GM21723 (cell line): ENCODE results near the gene MST1.

Source experiments
- ATAC-seq: cut with Tn5 transposase; IDR thresholded peaks from one replicate; pipeline ENCODE4 v1.9.1; 2021; ENCODE audit warnings: mild to moderate bottlenecking, moderate library complexity; ENCODE audit not compliant: unreplicated experiment

MST1 gene

DNA sequence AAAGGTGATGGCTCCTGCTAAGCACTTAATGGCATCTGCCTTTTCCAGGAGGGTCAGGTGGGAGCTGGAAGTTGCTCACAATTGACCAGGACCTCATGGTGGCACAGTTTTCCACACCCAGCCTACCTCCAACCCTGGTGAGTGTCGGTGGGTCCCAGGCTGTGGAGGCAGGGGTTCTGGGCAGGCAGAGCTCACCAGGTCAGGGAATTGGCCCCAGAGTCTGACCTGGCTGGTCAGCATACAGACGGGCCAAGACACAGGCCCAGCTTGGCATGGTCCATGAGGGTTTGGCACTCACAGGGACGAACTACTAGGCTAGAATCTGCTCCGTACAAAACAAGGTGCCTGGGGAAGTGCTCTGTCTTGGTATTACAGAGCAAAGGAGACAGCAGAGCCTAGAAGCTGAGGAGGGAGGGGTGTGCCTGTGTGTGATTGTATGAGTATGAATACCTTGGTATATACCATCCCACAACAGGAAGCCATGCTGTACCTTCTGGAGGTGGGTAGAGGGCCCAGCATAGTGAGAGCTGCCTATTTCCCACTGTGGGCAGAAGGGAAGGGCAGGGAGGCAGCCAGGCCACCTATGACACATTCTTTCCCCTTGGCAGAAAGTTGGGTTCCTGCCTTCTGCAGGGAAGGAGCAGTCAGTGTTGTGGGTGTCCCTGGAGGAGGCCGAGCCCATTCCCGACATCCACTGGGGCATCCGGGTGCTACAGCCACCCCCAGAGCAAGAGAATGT lies 8.6 kb downstream of the MST1 start:
- ATAC-seq, result no peak

DNA sequence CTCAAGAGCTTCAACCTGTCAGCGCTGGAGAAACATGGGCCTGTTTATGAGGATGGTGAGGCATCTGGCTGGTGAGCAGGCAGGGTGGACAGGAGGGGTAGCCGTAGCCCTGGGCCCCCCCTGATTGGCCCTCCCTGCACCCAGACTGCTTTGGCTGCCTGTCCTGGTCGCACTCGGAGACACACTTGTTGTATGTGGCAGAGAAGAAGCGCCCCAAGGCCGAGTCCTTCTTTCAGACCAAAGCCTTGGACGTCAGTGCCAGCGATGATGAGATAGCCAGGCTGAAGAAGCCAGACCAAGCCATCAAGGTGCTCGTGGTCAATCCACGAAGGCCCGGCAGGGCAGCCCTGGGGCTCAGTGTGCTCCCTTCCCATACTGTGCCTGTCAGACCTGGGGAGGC lies 13.4 kb downstream of the MST1 start:
- no peak for ATAC-seq

DNA sequence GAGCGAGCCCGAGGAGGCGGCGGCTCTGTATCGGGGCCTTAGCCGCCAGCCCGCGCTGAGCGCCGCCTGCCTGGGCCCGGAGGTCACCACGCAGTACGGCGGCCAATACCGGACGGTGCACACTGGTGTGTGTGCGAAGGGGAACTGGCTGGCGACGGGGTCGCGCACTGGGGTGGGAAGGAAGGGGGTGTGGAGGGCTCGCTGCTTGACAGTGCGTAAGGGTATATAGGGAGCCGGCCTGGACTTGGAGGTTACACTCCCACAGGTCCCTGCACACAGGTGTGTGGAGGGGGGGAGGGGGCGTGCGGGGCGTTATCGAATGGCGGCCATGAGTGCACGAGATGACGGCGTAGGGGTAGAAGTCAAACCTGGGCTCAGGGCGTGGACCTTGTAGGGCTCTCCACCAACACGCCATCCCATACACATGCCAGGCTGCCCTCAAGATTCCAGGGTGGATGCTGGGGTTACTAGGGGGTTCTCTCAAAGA lies 14.7 kb downstream of the MST1 start:
- peak; percentile 24 for ATAC-seq

DNA sequence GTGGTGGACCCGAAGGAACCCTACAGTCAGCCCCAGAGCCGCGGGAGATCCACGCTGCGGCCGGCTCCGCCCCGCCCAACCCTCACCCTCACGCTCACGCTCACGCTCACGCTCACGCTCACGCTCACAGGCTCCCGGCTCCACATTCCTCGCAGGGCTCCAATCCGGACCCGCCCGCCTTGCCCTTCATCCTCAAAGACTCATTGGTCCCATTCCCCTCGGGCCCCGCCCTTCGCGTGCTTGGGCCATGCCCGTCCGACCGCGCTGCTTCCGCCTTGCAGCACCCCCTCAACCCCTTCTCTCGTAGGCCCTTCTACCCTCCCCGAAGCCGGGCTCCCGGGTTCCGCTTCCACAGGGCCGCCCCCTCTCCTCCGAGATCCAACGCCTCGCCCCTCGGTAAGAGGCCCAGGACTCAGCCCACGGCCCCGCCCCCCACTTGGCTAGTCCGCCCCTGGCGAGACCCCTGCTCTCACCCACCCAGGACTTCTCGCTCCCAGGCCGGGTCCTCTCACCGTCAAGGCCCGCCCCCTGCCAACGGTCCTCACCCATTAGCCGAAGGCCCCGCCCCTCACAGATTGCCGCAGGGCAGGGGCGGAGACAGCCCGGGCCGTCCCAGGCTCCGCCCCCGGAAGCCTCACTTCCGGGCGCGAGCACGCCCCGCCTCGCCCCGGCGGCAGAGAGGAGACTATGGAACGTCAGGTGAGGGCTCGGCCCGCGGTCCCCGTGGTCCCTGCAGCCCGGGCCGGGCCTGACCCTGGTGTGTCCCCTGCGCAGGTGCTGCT lies 15.4 kb downstream of the MST1 start, which contains the start of gene APEH:
Gene APEH (plus strand): TSS at position 637 of the 782 bp plus-strand sequence. CDS start 51 bp downstream, at position 688.
- peak; percentile 79 for ATAC-seq

DNA sequence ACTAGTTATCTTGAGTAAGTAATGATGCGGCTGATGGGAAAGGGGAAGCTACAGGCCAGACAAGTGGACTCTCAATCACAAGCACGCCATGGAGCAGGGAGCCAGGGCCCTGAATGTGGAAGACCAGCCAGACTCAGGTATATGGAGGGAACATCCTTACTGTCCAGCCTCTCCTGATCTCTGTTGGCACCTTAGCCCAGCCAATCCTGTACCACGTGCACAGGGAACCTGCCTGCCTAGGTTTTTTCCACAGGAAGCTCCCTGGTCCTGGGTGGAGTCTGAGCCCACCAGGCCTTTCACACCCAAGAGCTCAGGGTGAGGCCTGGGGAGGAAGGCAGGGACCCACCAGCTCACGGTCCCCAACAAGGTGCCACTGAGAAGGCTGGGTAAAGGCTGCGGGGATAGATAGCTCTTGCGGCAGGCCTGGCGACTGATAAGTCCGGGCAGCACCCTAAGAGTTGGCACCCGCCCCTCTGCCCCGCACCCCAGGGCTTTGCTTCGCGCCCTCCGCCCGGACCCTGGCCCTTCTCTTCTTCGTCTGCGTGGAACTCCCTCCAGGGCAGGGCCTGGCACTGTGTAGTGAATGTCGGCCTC lies 16.1 kb downstream of the MST1 start:
- no peak for ATAC-seq

DNA sequence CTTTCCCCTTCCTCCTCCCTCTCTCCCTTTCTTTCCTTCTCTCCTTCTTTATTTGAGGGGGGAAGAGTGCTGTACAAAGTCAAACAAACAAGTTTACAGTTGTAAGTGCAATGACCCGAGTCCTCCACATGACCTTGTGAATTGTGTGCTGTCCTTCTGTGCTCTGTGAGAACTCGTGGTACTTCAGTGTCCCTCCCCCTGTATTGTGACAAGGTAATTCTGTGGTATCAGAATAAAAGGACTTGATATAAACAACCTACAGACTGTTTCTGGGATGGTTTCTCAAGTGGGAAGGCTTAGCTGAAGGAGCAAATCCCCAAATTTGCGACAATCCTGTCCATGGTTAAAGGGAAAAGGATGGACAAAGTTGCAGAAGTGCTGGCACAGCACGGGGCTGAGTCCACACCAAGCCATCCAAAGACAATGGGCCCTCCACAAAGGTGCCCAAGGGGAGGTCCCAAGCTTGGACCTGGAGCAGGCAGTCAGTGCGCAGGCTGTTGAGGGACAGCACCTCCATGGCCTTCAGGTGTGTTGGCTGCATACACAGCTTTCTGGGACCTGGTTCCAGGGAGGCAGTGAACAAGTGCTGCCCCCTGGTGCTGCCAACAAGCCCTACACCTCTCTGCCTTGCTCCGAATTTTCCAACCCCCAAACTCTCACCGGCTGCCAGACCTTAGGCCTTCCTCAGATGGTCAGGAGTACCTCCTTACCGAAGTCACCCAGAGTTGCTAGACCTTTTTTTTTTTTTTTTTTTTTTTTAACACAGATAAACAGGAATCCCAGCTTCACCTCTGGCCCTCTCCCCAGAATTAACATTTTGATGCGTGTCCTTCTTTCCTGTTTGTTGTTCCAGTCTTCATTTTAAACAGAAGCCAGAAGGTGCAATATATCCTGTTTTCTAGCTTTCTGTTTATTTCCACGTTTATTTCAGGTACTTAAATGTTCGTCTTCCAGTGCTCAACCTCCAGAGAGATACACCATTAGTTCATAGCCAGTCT lies 17.7 kb downstream of the MST1 start:
- ATAC-seq, result no peak

DNA sequence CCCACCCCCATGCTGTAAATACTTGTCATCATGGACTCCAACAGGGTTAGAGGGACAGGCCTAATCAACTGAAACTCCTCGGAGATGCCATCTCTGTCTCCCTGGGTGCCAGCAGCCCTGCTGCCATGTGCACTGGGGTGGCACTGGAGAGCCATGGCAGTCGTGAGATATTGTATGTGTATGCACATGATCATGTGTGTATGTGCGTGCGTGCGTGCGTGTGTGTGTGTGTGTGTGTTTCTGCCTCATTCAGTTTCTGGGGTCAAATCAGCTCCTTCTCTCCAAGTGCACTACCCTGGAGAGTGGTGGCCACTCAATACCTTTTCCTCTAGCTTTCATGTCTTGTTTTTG lies 18.4 kb downstream of the MST1 start:
- ATAC-seq, result no peak

DNA sequence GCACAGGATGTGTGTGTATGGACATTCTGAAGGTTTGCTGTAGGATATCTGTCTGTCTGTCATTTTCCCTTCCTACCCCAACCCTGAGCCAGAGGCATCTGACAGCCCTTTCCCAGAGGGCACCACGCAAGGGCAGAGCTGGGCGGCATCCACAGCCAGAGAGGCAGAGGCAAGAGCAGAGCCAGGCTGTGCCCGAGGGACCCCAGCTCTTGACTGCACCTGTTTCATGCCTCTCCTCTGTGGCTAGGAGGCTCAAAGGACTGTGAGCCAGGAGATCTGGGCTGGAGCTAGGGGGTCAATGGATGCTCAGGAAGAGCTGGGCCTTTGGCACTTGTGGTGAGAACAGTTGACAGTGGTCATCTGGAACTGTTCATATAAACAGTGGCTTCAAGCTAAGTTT lies 19.9 kb downstream of the MST1 start:
- ATAC-seq, result no peak

DNA sequence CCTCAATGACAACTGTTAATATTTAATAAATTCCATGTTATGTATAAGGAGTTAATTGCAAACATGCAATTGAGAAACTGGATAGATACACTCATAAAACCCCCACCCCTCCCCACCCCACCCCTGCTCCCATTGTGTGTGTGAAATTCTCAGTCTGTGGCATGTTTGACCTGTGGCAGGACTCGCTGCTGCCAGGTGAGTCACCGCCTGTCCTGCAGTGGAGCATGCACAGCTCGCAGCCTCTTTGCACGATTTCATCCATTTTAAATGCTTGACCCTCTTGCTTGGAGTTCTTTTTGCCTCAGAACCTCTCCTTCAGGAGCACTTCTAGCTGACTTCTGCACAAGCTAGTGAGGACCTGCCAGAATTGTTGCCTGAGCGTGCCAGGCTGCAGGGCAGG lies 20.4 kb downstream of the MST1 start:
- no peak for ATAC-seq

DNA sequence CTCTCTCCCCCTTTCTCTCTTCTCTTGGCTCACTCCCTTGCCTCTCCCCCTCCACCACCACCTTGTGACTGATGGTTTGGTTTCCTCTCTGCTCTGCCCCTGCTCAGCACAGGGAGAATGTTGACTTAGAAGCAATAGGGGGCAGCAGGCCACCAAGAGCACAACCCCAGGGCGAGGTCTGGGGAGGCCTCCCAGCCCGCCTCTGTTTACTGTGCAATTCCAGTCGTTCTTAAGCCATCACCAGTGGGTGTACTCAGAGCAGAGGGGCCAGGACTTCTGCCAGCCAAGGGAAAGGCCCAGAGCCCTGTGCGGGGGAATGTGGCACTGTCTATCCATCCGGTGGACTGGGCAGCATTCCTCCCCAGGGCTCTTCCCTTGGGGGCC lies 20.9 kb downstream of the MST1 start:
- no peak for ATAC-seq

DNA sequence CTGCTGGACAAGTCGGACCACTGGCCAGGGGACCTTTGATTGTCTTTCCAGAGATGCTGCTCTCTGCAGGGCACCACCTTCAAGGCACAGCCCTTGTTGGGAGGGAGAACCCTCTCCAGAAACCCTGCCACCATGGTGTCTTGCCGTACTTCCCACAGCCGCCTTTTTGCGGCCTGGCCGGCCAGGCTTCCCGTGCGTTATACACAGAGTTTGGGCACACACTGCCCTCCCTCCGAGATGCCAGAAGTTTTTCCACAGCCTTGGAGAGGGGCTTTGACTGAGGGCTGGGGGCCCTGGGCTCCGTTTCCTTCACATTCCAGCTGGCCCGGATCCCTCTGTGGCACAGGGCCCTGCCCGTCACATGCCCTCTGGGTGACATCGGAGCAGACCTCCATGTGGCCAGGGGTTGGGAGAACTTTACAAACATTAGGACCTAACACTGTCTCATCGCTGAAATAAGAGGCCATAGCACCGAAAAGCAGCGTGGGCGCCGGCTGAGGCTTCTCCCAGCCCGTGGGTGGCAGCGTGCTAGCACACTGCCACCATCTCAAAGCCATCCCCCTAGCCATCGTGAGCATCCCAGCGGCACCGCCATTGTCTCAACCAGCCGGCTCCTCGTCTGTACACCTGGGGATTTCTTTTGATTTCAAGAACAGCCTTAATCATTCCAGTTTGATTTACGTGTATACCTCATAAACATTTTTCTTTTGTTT lies 21.4 kb downstream of the MST1 start:
- no peak for ATAC-seq

DNA sequence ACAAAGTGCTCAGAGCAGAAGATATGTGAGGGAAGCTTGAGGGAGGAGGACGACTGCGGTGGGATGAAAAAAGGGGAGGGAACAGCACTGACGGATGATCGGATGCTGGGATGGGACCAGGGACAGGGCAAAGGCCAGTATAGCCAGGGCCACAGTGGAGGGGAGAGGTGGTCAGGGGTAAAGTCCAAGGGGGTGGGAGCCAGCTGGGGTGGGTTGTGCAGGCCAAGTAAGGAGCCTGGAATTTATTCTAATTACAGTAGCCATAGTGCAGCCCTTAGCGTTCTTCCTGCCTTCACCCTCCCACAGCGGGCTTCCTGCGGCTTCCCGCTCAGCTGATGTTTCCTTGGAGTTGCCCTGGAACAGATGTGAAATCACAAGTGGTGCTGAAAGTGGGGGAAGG lies 22.7 kb downstream of the MST1 start:
- no peak for ATAC-seq

DNA sequence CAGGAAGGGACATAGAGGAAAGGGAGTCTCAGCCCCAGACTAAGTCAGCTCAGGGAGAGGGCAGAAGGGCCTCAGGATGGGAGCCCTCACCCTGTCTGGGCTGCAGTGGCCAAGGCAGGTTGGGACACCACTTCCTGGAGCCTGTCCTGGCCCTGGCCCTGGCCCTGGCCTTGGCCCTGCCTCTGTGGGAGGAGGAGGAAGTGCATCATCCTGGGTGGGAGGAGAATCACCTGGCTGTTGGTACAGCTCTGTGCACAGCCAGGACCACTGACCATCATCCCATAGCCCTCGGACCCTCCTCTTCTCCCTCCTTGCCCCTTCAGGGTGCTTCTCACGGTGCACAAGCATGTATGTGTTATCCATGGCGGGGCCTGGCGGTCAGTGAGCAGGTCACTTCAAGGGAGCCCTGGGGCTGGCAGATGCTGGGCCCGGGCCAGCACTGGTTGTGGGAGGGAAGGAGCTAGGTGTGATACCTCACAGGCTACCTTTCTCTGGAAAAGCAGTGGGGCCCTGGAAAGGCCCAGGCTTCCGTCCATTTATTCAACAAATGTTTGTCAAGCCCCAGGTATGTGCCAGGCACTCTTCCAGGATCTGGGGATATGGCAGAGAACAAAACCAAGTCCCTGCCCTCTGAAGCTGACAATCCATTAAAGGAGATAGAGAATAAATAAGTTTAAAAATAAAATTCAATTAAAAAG lies 23.3 kb downstream of the MST1 start:
- no peak for ATAC-seq

DNA sequence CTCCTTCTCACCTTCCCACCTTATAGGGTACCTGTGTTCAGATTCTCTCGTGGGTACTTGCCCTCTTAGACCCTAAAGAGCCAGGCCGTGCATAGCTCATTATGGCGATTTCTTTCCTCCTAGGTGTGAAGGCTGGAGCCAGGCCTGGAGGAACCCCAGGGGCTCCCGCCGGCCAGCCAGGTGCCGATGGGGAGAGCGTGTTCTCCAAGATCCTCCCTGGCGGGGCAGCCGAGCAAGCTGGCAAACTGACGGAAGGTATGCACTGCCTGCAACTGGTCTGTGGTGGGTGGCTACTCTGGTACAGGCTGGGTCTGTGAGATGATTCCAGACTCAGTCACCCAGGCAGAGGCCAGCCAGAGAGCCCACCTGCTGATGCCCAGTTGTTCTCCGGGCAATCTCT lies 25.0 kb downstream of the MST1 start:
- no peak for ATAC-seq

DNA sequence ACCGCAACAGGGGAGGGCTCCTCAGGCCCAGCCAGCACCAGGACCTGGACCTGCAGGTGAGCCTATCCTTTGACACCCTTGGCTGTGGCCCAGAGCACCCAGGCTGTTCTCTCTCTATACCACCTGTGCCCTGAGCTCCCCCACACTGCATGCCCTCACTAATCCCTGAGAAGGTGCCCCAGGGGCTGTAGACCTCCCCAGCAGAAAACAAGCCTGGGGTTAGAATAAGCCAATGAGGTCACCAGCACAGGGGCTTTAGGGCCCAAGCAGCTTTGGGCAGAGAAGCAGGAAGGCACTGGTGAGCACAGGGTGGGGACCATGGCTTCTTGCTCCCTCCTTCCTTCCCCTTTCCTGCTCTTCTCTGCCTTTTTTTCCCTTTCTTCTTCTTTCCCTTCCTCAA lies 25.4 kb downstream of the MST1 start:
- ATAC-seq, result no peak

DNA sequence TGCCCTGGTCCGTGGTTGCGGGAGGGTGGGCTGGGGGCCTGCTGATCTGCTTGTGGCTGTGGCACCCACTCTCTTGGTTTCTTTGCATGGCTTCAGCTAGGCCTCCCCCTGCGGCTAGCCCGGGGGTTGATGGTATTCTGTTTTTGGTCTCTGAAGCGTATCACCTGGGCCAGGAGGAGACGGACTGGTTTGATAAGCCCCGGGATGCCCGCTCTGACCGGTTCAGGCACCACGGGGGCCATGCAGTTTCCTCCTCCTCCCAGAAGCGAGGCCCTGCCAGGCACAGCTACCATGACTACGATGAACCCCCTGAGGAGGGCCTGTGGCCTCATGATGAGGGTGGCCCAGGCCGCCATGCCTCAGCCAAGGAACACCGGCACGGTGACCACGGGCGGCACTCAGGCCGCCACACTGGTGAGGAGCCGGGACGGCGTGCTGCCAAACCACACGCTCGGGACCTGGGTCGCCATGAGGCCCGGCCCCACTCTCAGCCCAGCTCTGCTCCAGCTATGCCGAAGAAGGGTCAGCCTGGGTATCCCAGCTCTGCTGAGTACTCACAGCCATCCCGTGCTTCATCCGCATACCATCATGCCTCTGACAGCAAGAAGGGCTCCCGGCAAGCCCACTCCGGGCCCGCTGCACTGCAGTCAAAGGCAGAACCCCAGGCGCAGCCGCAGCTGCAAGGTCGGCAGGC lies 26.4 kb downstream of the MST1 start:
- no peak for ATAC-seq

DNA sequence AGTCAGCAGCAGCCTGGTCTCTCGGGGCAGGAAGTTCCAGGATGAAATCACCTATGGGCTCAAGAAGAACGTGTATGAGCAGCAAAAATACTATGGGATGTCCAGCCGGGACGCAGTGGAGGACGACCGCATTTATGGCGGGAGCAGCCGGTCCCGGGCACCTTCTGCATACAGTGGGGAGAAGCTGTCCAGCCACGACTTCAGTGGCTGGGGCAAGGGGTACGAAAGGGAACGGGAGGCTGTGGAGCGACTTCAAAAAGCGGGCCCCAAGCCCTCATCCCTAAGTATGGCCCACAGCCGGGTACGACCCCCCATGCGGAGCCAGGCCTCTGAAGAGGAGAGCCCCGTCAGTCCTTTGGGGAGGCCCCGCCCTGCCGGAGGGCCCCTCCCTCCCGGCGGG lies 27.3 kb downstream of the MST1 start:
- ATAC-seq, result no peak

DNA sequence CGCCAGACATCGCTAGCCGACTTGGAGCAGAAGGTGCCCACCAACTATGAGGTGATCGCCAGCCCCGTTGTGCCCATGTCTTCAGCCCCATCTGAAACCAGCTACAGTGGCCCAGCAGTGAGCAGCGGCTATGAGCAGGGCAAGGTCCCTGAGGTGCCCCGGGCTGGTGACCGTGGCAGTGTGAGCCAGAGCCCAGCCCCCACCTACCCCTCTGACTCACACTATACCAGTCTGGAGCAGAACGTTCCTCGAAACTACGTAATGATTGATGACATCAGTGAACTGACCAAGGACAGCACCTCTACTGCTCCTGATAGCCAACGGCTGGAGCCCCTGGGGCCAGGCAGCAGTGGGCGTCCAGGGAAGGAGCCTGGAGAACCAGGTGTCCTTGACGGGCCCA lies 28.0 kb downstream of the MST1 start:
- no peak for ATAC-seq

DNA sequence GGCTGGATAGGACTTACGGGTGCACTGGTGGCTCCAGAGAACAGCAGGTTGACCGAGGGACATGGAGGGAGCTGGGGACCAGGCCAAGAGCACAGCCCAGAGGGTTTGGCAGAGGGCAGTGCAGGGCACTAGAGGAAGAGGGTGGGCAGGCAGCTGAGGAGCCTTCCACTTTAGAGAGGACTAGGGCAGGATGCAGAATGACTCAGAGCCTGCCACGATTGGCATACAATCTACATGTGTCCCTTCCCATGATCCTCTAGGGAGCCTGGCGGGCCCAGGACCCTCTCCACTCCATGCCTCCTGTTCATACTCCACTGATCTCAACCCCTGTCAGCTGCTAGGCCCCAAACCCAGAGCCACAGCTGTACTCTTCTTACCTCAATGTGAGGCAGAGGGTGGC lies 29.5 kb downstream of the MST1 start:
- ATAC-seq, result no peak
